DOHH2 (cell line): ENCODE measurements around the gene ZNF532.

Experiments used
- H3F3A ChIP-seq: fragments of 200-600 bp; sonication (generic), shearing (Covaris generic); 2 replicates; pipeline ENCODE4 v1.6.0; 2016; ENCODE audit warnings: antibody characterized with exemption, mild to moderate bottlenecking; ENCODE audit not compliant: control insufficient read depth, insufficient read depth
- H3K27ac ChIP-seq: fragments of 200-600 bp; sonication (generic); 2 replicates; pipeline ENCODE4 v1.5.1; 2014; ENCODE audit warnings: low read depth, mild to moderate bottlenecking, low read length, moderate library complexity
- H3K27me3 ChIP-seq: fragments of 200-600 bp; sonication (generic); 2 replicates; pipeline ENCODE4 v1.6.1; 2014; ENCODE audit warnings: mild to moderate bottlenecking, low read length, mixed read lengths; ENCODE audit not compliant: control insufficient read depth
- H3K36me3 ChIP-seq: fragments of 200-600 bp; sonication (generic); 2 replicates; pipeline ENCODE4 v1.6.1; 2014; ENCODE audit warnings: mild to moderate bottlenecking, low read length, moderate library complexity, mixed read lengths; ENCODE audit not compliant: control insufficient read depth
- H3K4me1 ChIP-seq: fragments of 200-600 bp; sonication (generic); 2 replicates; pipeline ENCODE4 v1.6.1; 2014; ENCODE audit warnings: mild to moderate bottlenecking, low read length, mixed read lengths; ENCODE audit not compliant: control insufficient read depth
- H3K4me2 ChIP-seq: fragments of 200-600 bp; sonication (generic); 2 replicates; pipeline ENCODE4 v1.6.0; 2014; ENCODE audit warnings: mild to moderate bottlenecking, low read length, moderate library complexity
- H3K4me3 ChIP-seq: fragments of 200-600 bp; sonication (generic); 2 replicates; pipeline ENCODE4 v1.5.1; 2014; ENCODE audit warnings: mild to moderate bottlenecking, low read length, mixed read lengths
- H3K79me2 ChIP-seq: fragments of 200-600 bp; sonication (generic); 2 replicates; pipeline ENCODE4 v1.6.1; 2014; ENCODE audit warnings: mild to moderate bottlenecking, low read length, mixed read lengths; ENCODE audit not compliant: control insufficient read depth
- H3K9me2 ChIP-seq: fragments of 200-600 bp; sonication (generic); replicated peaks from 2 replicates; pipeline ENCODE4 v1.6.1; 2014; ENCODE audit warnings: mild to moderate bottlenecking, low read length, mixed read lengths; ENCODE audit not compliant: control insufficient read depth
- H3K9me3 ChIP-seq: fragments of 200-600 bp; sonication (generic); 2 replicates; pipeline ENCODE4 v1.6.1; 2014; ENCODE audit warnings: antibody characterized with exemption, low read length, mixed read lengths; ENCODE audit not compliant: control insufficient read depth, insufficient read depth
- H4K20me1 ChIP-seq: fragments of 200-600 bp; sonication (generic); 2 replicates; pipeline ENCODE4 v1.6.0; 2014; ENCODE audit warnings: low read depth, mild to moderate bottlenecking, antibody characterized with exemption, low read length, moderate library complexity; ENCODE audit not compliant: control insufficient read depth, insufficient read depth
- CTCF ChIP-seq: fragments of 200-600 bp; sonication (generic); IDR thresholded peaks from one replicate; pipeline ENCODE4 v1.5.1; 2014; ENCODE audit warnings: antibody characterized with exemption, mild to moderate bottlenecking, low read depth, low read length; ENCODE audit not compliant: poor library complexity, severe bottlenecking
- EZH2phosphoT487 ChIP-seq: fragments of 200-600 bp; sonication (generic); IDR thresholded peaks from 2 replicates; pipeline ENCODE4 v1.6.1; 2017; ENCODE audit warnings: borderline replicate concordance, mild to moderate bottlenecking, antibody characterized with exemption, low read length, moderate library complexity, mixed read lengths

ZNF532 gene

GRCh38 chr18:58866773-58867150, 2.1 kb downstream of the ZNF532 start:
- H3K79me2 ChIP-seq = peaks cover 83% of the 10 kb centered on the region
- H3K9me2 ChIP-seq = no peaks in the 10 kb centered on the region
- peaks cover 51% of the 10 kb centered on the region for H3K4me1 ChIP-seq
- H3K4me2 ChIP-seq = peak overlapping the region; percentile 77
- H4K20me1 ChIP-seq = no peaks in the 10 kb centered on the region
- H3K4me3 ChIP-seq = peak overlapping the region; percentile 78
- H3K9me3 ChIP-seq = no peaks in the 10 kb centered on the region
- H3F3A ChIP-seq = no peaks in the 10 kb centered on the region; the same call in none of the 2 replicates
- TF ChIP-seq EZH2phosphoT487 (no peak), CTCF (no peak)
- H3K36me3 ChIP-seq = peaks cover 70% of the 10 kb centered on the region
- H3K27ac ChIP-seq = no peak overlapping the region
- H3K27me3 ChIP-seq = no peaks in the 10 kb centered on the region

GRCh38 chr18:58867281-58867961, 2.7 kb downstream of the ZNF532 start:
- no peaks in the 10 kb centered on the region for H3K27me3 ChIP-seq
- peaks cover 76% of the 10 kb centered on the region for H3K36me3 ChIP-seq
- H4K20me1 ChIP-seq = no peaks in the 10 kb centered on the region
- TF ChIP-seq CTCF = no peak
- TF ChIP-seq EZH2phosphoT487 = no peak
- peaks cover 82% of the 10 kb centered on the region for H3K79me2 ChIP-seq
- H3K9me3 ChIP-seq = no peaks in the 10 kb centered on the region
- no peak overlapping the region for H3K4me3 ChIP-seq
- peaks cover 44% of the 10 kb centered on the region for H3K4me1 ChIP-seq
- H3K9me2 ChIP-seq = no peaks in the 10 kb centered on the region
- no peaks in the 10 kb centered on the region; the same call in none of the 2 replicates for H3F3A ChIP-seq
- H3K4me2 ChIP-seq = peak overlapping the region; percentile 77
- no peak overlapping the region for H3K27ac ChIP-seq

GRCh38 chr18:58868440-58868839, 3.8 kb downstream of the ZNF532 start:
- Histone ChIP-seq H3K4me3 (no peak overlapping the region), H3K36me3 (peaks cover 83% of the 10 kb centered on the region), H3K4me1 (peaks cover 43% of the 10 kb centered on the region), H3K79me2 (peaks cover 82% of the 10 kb centered on the region), H3K9me3 (no peaks in the 10 kb centered on the region), H3K27ac (no peak overlapping the region), H3K27me3 (no peaks in the 10 kb centered on the region), H3F3A (no peaks in the 10 kb centered on the region; the same call in none of the 2 replicates), H3K9me2 (no peaks in the 10 kb centered on the region), H3K4me2 (no peak overlapping the region), H4K20me1 (no peaks in the 10 kb centered on the region)
- TF ChIP-seq CTCF (no peak), EZH2phosphoT487 (no peak)
